CD4-positive, alpha-beta T cell treated with Interleukin-21 for 1 hour (primary cell): ENCODE measurements around the gene SLC24A4.
"Not testable (repeated sequence)": the region's sequence is repeated elsewhere in the genome, so short reads cannot be mapped to it uniquely, and the experiment has no call there.

Experiments used
- DNase-seq: peaks from one replicate; pipeline ENCODE4 v3.0.0-alpha.2; 2020

The SLC24A4 gene

DNA sequence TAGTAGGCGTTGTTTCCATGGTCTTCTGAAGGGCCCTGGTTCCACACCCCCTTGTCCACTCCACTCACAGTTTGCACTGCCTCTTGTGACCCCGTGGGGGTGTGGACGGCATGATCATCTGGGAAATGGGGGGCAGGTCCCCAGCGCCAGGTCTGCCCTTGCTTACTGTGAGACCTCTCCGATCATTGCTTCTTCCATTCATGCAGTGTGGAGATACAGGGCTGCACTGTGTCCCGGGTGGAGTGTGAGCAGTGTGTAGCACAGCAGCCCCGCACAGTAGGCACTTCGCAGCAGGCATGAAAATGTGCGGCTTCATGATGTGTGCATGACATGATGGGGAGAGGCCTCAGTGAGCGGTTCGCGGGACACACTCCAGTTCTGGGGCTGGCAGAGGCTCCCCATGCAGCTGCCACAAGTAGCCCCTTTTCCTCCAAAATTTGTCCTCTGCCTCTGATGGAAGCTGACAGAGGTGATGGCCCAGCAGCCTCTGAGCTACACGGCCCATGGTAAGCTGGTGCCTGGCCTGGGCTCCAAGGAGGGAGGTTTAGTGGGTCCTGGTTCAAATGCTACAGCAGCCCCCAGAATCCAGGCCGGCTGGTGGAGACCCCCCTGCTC, 205.6 kb downstream of the SLC24A4 start:
- no peak for DNase-seq

GRCh38 chr14:92529903-92530302, 206.9 kb downstream of the SLC24A4 start:
- no peak for DNase-seq

DNA sequence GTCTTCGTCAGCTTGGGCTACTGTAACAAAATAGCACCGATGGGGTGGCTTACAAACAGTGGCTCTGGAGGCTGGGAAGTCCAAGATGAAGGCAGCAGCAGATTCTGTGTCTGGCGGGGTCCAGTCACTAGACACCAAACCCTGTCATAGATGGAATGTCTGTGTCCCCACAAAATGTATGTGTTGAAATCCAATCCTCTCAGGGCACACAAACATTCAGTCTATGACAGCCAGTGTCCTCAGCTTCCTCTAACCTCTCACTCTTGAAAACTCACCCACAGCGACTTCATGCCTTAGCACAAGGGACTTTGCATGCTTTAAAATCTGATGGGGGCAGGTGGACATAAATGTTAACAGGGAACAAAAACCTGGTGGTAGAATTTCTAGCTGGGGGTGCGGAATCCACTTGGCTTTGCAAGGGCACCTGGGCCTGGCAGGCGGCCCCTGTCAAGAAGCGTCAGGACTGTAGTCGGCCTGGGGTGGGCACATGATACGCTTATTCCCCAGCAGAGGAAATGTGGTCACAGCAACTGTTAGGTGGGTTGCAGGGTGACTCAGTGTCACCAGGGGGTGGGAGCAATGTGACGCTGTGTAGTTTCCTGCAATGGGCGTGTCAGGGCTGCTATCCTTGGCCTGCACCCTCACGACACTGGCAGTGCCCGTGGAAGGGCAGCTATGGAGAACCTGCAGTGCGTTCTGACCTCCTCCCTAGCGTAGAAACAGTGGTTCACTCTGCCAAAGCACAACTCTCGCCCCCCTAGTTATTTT, 208.3 kb downstream of the SLC24A4 start:
- DNase-seq = peak; percentile 86

GRCh38 chr14:92532490-92533163, 209.7 kb downstream of the SLC24A4 start:
- no peak for DNase-seq

- DNase-seq = peak; percentile 47
These were observed 212.1 kb downstream of the SLC24A4 start for GRCh38 chr14:92534932-92535643.

GRCh38 chr14:92536231-92536630, 213.3 kb downstream of the SLC24A4 start:
- DNase-seq = not testable (repeated sequence)

- DNase-seq = no peak
These were observed 215.5 kb downstream of the SLC24A4 start for GRCh38 chr14:92538412-92538985.

DNA sequence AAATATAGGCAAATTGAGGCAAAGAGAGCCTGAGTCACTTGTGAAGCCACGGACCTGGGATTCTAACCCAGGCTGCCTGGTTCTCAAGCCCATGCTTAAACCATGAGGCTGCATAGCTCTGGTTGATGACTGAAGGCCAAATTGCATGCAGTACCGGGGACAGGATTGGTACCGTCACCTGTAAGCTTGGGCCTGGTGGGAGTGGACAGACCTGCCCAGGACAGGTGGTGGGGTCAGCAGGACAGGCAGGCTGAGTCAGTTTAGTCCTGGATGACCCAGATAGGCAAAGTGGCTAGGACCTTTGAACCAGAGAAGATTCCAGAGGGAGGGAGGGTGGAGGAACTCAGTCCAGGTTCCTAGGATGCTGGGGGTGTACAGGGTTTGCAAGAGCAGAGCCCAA, 216.5 kb downstream of the SLC24A4 start:
- DNase-seq = no peak

GRCh38 chr14:92539875-92540274, 216.9 kb downstream of the SLC24A4 start:
- DNase-seq = no peak

DNA sequence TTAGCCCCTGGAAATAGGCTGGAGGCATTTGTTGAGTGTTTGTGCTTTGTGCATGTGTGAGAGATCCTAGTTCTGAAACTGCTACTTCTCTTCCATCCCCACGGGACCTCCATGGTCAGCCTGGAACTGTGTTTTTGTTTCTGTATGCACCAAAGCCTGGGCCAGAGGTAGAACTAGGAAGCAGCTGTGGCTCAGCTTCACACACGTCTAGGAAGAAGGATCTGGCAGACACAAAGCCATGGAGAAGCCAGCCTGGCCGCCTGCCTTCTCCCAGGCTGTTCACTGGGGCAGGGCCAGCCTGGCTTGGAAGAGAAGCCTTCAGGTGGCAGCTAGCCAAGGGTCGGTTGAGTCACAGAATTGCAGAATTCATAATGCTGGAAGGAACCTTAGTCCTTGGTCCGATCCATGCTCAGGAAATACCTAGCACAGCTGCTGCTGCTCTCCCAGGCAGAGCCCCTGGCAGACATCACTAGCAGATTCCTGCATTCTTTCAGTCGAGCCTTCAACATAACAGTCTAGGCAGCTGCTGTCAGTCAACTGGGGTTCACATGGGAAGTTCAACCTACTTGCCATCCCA, 217.6 kb downstream of the SLC24A4 start:
- no peak for DNase-seq

GRCh38 chr14:92542766-92543554, 220.0 kb downstream of the SLC24A4 start:
- DNase-seq = no peak

- DNase-seq = no peak
These were observed 221.2 kb downstream of the SLC24A4 start for GRCh38 chr14:92544051-92544720.

GRCh38 chr14:92546347-92547053, 223.5 kb downstream of the SLC24A4 start:
- no peak for DNase-seq

GRCh38 chr14:92549105-92549858, 226.3 kb downstream of the SLC24A4 start:
- no peak for DNase-seq

DNA sequence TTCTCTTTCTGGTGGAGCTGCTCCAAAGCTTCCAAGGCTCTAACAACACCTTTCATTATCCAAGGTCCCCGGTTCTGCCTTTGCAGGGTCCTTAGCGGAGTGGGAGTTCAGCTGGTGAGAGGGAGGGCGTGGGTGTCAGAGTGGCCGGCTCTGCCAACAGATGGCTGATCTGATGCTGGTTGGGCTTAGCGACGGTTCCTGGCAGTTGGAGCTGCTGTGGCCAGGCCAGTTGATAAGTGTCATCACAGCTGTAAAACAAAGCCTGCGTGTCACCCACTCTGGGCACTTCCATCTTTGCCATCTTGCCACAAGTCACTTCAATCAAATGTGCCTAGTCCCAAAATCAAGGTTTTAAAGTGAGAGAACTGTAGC, 226.9 kb downstream of the SLC24A4 start:
- peak; percentile 31 for DNase-seq
